Sigmoid colon (tissue), 3 donors: Measurements from ENCODE around the gene AP5Z1.

Experiments
- CTCF ChIP-seq, 4 experiments: fragments of 450-650 bp in 3 of 4; fragments of 200-600 bp in 1 of 4; IDR thresholded peaks; one replicate each; pipeline ENCODE4 v1.5.1; 2016 to 2019; ENCODE audit warnings: antibody characterized with exemption in 4 of 4, mild to moderate bottlenecking in 3 of 4, moderate library complexity in 2 of 4
- POLR2A ChIP-seq, 2 donors: fragments of 450-650 bp; IDR thresholded peaks; one replicate each; pipeline ENCODE4 v1.6.1; 2016; ENCODE audit warnings: antibody characterized with exemption in 2 of 2, mild to moderate bottlenecking in 2 of 2, moderate library complexity in 2 of 2

DNA sequence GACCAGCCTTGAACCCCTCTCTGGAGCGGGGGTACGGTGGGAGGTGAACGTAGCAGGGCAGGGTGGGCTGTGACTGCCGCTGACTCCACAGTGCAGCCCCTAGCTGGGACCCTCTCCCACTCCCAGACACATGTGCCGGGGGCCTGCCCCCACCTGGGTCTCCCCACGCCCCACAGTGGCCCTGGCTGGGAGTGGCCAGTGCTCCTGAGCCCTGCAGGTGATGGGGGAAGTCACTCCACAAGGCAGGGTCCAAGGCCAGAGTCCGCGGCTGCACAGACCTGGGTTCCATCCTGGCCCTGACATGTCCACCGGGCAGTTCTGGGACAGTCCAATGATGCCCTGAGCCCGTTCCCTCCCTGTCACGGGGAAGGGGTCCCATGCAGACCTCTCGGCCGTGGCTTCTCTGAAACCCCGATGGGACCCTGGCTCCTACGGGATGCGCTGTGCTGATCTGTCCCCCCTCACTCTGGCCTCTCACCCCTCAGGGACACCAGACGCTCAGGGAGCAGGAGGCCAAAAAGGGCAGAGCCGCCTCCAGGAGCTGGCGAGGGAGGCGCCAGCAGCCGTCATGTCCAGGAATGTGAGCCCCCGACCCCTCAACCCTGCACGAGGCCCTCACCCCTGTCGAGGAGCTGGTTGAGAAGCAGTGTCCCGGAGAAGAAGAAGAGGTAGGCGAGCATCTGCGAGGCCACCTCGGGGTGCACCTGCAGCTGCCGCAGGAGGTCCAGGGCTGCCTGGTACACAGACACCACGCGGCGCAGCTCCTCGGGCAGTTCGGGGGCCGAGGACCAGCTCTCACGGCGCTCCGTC, 40.4 kb downstream of the AP5Z1 start:
- no peak for TF ChIP-seq POLR2A (IDR thresholded peaks at IDR 0.05)
- TF ChIP-seq CTCF (IDR thresholded peaks at IDR 0.05): no peak
